HCT116 (cell line): ENCODE data around the gene UNC5C.

Experiments used
- CTCF ChIP-seq, 3 experiments: fragments of 200-600 bp in 1 of 3; sonication (generic) in 1 of 3; IDR thresholded peaks in 2 of 3; conservative IDR thresholded peaks in 1 of 3; 2 replicates each; pipeline ENCODE4 v1.5.1; 2012 to 2017; ENCODE audit warnings: low read depth in 2 of 3, low read length in 2 of 3, antibody characterized with exemption in 1 of 3, borderline replicate concordance in 1 of 3, control low read depth in 1 of 3, mild to moderate bottlenecking in 1 of 3, mixed read lengths in 1 of 3, mixed run types in 1 of 3, moderate library complexity in 1 of 3; ENCODE audit not compliant: insufficient read depth in 1 of 3
- ELF1 ChIP-seq: IDR thresholded peaks from 2 replicates; pipeline ENCODE4 v1.6.1; 2012; ENCODE audit warnings: low read depth, borderline replicate concordance
- EZH2 ChIP-seq: fragments of 200-600 bp; sonication (generic); IDR thresholded peaks from 2 replicates; pipeline ENCODE4 v1.6.1; 2017; ENCODE audit warnings: antibody characterized with exemption, mixed run types
- EZH2phosphoT487 ChIP-seq: fragments of 200-600 bp; IDR thresholded peaks from 2 replicates; pipeline ENCODE4 v1.6.1; 2018; ENCODE audit warnings: antibody characterized with exemption, borderline replicate concordance
- POLR2A ChIP-seq: IDR thresholded peaks from 2 replicates; pipeline ENCODE4 v1.7.0; 2011; ENCODE audit warnings: borderline replicate concordance; ENCODE audit not compliant: insufficient read depth, insufficient read length; ENCODE audit errors: extremely low read depth
- SIN3A ChIP-seq: IDR thresholded peaks from 2 replicates; pipeline ENCODE4 v1.6.1; 2012; ENCODE audit warnings: low read depth
- SP1 ChIP-seq: IDR thresholded peaks from 2 replicates; pipeline ENCODE4 v1.6.1; 2012; ENCODE audit warnings: low read depth
- TCF7L2 ChIP-seq: IDR thresholded peaks from 2 replicates; pipeline ENCODE4 v1.7.0; 2011; ENCODE audit warnings: borderline replicate concordance, inconsistent platforms; ENCODE audit not compliant: insufficient read depth, insufficient read length; ENCODE audit errors: extremely low read depth
- ZNF274 ChIP-seq: fragments of 200-500 bp; sonication (Bioruptor generic); IDR thresholded peaks from 2 replicates; pipeline ENCODE4 v1.6.1; 2014; ENCODE audit warnings: mild to moderate bottlenecking, low read depth, low read length, inconsistent platforms

- TF ChIP-seq CTCF (IDR thresholded peaks at IDR 0.05 in 2 of 3, conservative IDR thresholded peaks at IDR 0.05 in 1 of 3; ENCODE audit: borderline replicate concordance in 1 of 3, insufficient read depth in 1 of 3, low read depth in 2 of 3, low read length in 2 of 3) (no peak), EZH2phosphoT487 (no peak), POLR2A (no peak), TCF7L2 (no peak), SIN3A (no peak), ZNF274 (no peak), SP1 (no peak), EZH2 (no peak), ELF1 (no peak)
Measured at GRCh38 chr4:95243892-95244291, 304.9 kb downstream of the UNC5C start.
